Retinal pigment epithelial cell (primary cell): Measurements from ENCODE around the gene GCGR.

Experiments used
- DNase-seq: peaks from one replicate; pipeline ENCODE4 v3.0.0-alpha.2; 2010; ENCODE audit warnings: low read depth
- H3K4me3 ChIP-seq: 2 replicates; pipeline ENCODE4 v1.5.1; 2011; ENCODE audit warnings: mild to moderate bottlenecking, low read length, control low read depth, moderate library complexity
- TF ChIP-seq, protein P1 (sequence below): conservative IDR thresholded peaks from 2 replicates; pipeline ENCODE4 v1.5.1; 2011; ENCODE audit warnings: low read depth, low read length, control low read depth, inconsistent platforms

GCGR gene

DNA sequence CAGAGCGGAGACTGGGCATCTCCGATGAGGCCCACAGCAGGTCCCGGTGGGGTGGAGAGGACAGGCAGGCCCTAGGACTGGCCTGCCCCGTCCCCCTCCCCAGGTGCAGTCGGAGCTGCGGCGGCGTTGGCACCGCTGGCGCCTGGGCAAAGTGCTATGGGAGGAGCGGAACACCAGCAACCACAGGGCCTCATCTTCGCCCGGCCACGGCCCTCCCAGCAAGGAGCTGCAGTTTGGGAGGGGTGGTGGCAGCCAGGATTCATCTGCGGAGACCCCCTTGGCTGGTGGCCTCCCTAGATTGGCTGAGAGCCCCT, 9.4 kb downstream of the GCGR start:
- TF ChIP-seq, protein P1, sequence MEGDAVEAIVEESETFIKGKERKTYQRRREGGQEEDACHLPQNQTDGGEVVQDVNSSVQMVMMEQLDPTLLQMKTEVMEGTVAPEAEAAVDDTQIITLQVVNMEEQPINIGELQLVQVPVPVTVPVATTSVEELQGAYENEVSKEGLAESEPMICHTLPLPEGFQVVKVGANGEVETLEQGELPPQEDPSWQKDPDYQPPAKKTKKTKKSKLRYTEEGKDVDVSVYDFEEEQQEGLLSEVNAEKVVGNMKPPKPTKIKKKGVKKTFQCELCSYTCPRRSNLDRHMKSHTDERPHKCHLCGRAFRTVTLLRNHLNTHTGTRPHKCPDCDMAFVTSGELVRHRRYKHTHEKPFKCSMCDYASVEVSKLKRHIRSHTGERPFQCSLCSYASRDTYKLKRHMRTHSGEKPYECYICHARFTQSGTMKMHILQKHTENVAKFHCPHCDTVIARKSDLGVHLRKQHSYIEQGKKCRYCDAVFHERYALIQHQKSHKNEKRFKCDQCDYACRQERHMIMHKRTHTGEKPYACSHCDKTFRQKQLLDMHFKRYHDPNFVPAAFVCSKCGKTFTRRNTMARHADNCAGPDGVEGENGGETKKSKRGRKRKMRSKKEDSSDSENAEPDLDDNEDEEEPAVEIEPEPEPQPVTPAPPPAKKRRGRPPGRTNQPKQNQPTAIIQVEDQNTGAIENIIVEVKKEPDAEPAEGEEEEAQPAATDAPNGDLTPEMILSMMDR: no peak
- DNase-seq: no peak

DNA sequence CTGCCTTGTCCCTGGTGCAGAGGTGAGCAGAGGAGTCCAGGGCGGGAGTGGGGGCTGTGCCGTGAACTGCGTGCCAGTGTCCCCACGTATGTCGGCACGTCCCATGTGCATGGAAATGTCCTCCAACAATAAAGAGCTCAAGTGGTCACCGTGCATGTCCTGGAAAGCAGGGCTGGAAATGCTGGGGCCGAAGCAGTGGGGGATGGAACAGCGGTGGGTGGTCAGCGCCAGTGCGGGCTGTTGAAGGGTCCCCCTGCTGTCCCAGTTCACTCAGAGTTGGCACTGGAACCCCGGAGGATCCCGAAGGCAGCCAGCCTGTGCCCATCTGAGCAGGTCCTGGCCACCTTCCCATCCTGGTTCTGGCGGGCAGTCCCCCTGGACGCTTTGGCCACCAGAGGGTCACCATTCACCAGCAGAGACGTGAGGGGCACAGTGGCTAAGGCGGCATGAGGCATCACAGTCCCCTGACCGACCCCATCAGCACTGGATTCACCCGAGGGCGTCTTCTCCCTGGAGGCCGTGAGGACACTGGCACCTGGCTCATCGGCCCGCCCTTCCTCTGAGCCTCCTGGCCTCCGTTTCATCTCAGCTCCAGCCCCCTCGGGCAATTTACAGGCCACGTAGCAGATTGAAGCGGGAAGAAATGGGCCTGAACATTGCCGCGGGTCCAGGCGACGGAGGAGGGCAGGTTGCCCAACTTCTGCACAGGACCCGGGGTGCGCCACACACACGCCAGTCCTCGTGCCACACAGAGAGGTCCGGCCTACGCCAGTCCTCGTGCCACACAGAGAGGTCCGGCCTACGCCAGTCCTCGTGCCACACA, 10.1 kb downstream of the GCGR start:
- TF ChIP-seq, protein P1: no peak
- no peak for DNase-seq
- H3K4me3 ChIP-seq: no peak overlapping the region

More for the DNA sequence above, 9.4 kb downstream of the GCGR start:
- H3K4me3 ChIP-seq: no peak overlapping the region

DNA sequence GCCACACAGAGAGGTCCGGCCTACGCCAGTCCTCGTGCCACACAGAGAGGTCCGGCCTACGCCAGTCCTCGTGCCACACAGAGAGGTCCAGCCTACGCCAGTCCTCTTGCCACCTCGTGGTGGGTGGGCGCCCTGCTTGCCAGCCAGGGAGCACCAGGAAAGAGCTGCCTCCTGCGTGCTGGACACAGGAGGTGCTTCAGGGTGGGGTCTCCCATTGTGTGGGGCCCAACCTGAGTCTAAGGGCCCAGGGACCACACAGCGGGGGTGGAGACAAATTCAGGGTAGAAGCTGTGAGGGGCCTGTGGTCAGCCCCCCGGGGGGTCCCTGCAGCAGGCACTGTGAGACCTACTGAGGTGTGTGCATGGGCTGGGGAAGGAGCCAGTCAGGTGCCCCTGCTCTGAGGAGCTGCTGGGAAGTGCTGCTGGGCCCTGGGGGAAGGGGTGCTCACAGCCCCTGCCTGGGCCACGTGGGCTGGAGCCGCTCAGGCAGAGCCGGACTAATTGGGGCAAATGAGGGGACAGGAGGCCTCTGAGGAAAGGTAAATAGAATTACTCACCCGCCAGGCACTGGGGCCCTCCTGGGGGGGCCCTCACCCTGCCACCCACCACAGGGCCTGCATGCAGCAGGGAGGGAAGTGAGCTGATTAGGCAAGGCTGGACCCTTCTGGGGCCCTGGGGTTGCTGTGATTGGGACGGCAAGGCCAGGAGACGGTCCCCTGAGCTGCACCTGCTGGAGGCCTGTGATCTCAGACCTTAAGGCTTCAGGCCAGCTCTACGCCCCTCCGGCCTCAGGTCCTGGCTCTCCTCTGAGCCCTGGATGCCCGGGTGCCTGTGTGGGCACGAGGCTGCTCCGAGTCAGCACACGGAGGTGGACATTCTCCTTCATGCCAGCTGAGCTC, 11.0 kb downstream of the GCGR start:
- H3K4me3 ChIP-seq: no peak overlapping the region
- TF ChIP-seq, protein P1: no peak
- DNase-seq: no peak

DNA sequence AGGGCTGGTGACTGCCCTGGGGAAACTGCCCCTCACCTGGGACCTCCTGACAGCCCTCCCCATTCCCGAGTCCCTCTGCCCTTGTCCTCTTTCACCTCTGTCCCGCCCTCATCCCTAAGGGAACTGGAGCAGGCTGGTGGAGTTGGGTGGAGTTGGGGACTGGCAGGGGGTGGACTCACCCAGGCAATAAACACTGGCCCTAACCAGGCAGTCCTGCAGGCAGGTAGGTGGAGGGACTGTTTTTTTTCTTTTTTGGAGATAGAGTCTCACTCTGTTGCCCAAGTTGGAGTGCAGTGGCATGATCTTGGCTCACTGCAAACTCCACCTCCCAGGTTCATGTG, 11.7 kb downstream of the GCGR start:
- H3K4me3 ChIP-seq: no peak overlapping the region

DNA sequence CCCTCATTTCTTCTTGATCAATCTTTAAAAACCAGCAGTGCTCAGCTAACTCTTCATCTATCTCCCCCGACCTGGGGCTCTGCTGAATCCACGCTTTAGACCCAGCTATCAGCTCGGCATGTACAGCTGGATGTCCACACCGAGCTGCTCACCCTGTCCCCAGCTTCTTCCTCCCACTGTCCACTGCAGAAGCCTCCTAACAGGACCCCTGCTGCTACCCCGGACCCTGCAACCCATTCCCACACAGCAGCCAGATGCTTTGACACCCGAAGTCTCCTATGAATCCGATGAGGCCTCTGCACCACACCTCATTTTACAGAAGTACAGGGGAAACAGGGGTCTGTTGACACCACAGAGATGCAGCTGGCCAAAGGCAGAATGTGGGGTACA, 13.8 kb downstream of the GCGR start:
- DNase-seq: no peak
- TF ChIP-seq, protein P1: no peak
- no peak overlapping the region for H3K4me3 ChIP-seq

More for the DNA sequence above, 11.7 kb downstream of the GCGR start:
- TF ChIP-seq, protein P1: no peak
- DNase-seq: no peak

DNA sequence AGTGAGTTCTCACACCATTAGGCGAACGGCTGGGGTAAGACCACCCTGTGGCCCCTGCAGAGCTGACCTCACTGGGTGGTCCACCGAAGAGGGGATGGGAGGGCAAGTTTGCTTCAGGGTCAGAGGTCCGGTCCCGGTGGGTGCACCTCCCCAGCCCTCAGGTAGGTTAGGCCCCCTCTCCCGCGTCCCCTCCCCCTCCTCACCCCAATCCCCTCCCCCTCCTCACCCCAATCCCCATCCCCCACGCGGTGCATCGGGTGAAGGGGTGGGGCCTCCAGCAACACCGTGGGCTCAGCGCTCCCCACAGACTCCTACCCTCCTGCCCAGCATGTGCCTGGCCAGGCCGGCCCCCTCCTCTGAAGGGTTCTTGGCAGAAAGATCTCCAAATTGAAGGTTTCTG, 15.8 kb downstream of the GCGR start:
- DNase-seq: no peak
- H3K4me3 ChIP-seq: no peak overlapping the region
- TF ChIP-seq, protein P1: no peak
